ENCODE measurements around the gene RPP21. TPM values are rescaled to one million over a fixed set of nuclear protein-coding genes. Genes with fewer than 3 reads are reported as not detected.

Gene RPP21
- total RNA-seq, 1 experiment from 2014 or later: 65.9 TPM

DNA sequence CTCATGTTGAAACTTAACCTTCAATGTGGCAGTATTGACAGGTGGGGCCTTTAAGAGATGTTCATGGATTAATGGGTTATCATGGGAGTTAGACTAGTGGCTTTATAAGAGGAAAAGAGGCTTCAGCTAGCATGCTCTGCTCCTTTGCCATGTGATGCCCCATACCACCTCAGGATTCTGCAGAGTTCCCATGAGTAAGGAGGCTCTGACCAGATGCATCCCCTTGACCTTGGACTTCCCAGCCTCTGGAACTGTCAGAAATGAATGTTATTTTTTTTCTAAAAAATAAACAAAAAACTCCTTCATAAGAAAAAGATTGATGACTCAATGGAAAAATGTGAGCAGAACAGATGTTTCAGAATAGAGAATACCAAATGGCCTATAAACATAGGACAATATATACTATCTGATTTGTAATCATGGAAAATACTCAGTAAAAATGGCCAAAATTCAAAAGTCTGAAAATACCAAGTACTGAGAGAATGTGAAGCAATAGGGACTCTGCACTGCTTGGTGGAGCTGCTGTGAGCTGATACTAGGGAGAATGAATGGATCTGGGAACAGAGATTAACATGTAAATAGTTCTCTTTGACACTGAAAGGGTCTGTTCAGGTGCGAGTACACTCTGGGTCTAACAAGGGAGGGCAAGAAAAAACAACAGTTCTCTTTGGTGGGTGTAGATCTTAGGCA lies 25.7 kb upstream of the RPP21 start:
- H3K9me3 ChIP-seq (ENCODE audit: low read depth, low read length, poor library complexity, severe bottlenecking): no peaks in the 10 kb centered on the region
- BruUV-seq (replicated peaks): no TSS peak
- POLR2A ChIA-PET (ENCODE audit: low non-redundant PET): no interaction called here
- DNase-seq (ENCODE audit: low spot score): no peak
- peaks cover under 1% of the 10 kb centered on the region for H3K36me3 ChIP-seq (ENCODE audit: insufficient read depth, low read length, poor library complexity, severe bottlenecking)
- H3K27me3 ChIP-seq (replicated peaks; ENCODE audit: insufficient read depth, low read depth, low read length, poor library complexity): no peaks in the 10 kb centered on the region
- H3K4me1 ChIP-seq (ENCODE audit: insufficient read depth, low read length, poor library complexity, severe bottlenecking): peaks cover 11% of the 10 kb centered on the region
- H3K4me3 ChIP-seq (ENCODE audit: low read depth, low read length, poor library complexity, severe bottlenecking): no peak overlapping the region
- no peak overlapping the region for H3K27ac ChIP-seq (ENCODE audit: low read depth, low read length, poor library complexity, severe bottlenecking)
- intact Hi-C loops (cut with micrococcal nuclease; ENCODE audit: unreplicated experiment): no loop called here
- CTCF ChIA-PET: no interaction called here
- TF ChIP-seq EZH2 (IDR thresholded peaks at IDR 0.05; ENCODE audit: borderline replicate concordance, low read depth, low read length, poor library complexity, severe bottlenecking) (no peak), CTCF (conservative IDR thresholded peaks at IDR 0.05; ENCODE audit: low read depth, low read length) (no peak)

GRCh38 chr6:30321692-30322388 lies 23.1 kb upstream of the RPP21 start:
- DNase-seq (ENCODE audit: low spot score): no peak
- Histone ChIP-seq H3K36me3 (ENCODE audit: insufficient read depth, low read length, poor library complexity, severe bottlenecking) (no peaks in the 10 kb centered on the region), H3K27ac (ENCODE audit: low read depth, low read length, poor library complexity, severe bottlenecking) (peak overlapping the region; percentile 66), H3K9me3 (ENCODE audit: low read depth, low read length, poor library complexity, severe bottlenecking) (no peaks in the 10 kb centered on the region), H3K27me3 (replicated peaks; ENCODE audit: insufficient read depth, low read depth, low read length, poor library complexity) (no peaks in the 10 kb centered on the region), H3K4me1 (ENCODE audit: insufficient read depth, low read length, poor library complexity, severe bottlenecking) (peaks cover 17% of the 10 kb centered on the region), H3K4me3 (ENCODE audit: low read depth, low read length, poor library complexity, severe bottlenecking) (no peak overlapping the region)
- TF ChIP-seq EZH2 (IDR thresholded peaks at IDR 0.05; ENCODE audit: borderline replicate concordance, low read depth, low read length, poor library complexity, severe bottlenecking): no peak
- TF ChIP-seq CTCF (conservative IDR thresholded peaks at IDR 0.05; ENCODE audit: low read depth, low read length): no peak
- ChIA-PET POLR2A (ENCODE audit: low non-redundant PET) (no interaction called here), CTCF (no interaction called here)
- no TSS peak for BruUV-seq (replicated peaks)
- intact Hi-C loops (cut with micrococcal nuclease; ENCODE audit: unreplicated experiment): loop anchor here (10.0 kb wide), 1 partner anchor 107 kb away; the partner anchor contains the start of gene TRIM26

- peak overlapping the region; percentile 66 for H3K27ac ChIP-seq (ENCODE audit: low read depth, low read length, poor library complexity, severe bottlenecking)
- no peaks in the 10 kb centered on the region for H3K36me3 ChIP-seq (ENCODE audit: insufficient read depth, low read length, poor library complexity, severe bottlenecking)
- POLR2A ChIA-PET (ENCODE audit: low non-redundant PET): no interaction called here
- no peak for TF ChIP-seq CTCF (conservative IDR thresholded peaks at IDR 0.05; ENCODE audit: low read depth, low read length)
- TF ChIP-seq EZH2 (IDR thresholded peaks at IDR 0.05; ENCODE audit: borderline replicate concordance, low read depth, low read length, poor library complexity, severe bottlenecking): no peak
- intact Hi-C loops (cut with micrococcal nuclease; ENCODE audit: unreplicated experiment): loop anchor here (10.0 kb wide), 1 partner anchor 108 kb away; the partner anchor contains the start of gene TRIM26
- CTCF ChIA-PET: no interaction called here
- DNase-seq (ENCODE audit: low spot score): no peak
- H3K4me1 ChIP-seq (ENCODE audit: insufficient read depth, low read length, poor library complexity, severe bottlenecking): peaks cover 21% of the 10 kb centered on the region
- H3K27me3 ChIP-seq (replicated peaks; ENCODE audit: insufficient read depth, low read depth, low read length, poor library complexity): no peaks in the 10 kb centered on the region
- H3K4me3 ChIP-seq (ENCODE audit: low read depth, low read length, poor library complexity, severe bottlenecking): no peak overlapping the region
- no peaks in the 10 kb centered on the region for H3K9me3 ChIP-seq (ENCODE audit: low read depth, low read length, poor library complexity, severe bottlenecking)
- no TSS peak for BruUV-seq (replicated peaks)
Measured at GRCh38 chr6:30322527-30323501, 22.1 kb upstream of the RPP21 start.

Measured in A673 (cell line).